Breast epithelium (tissue), 3 donors: ENCODE measurements around the gene CBFA2T3.

Experiments
- POLR2A ChIP-seq: fragments of 450-650 bp; IDR thresholded peaks from one replicate; pipeline ENCODE4 v1.6.1; 2016; ENCODE audit warnings: antibody characterized with exemption, mild to moderate bottlenecking, moderate library complexity
- TF ChIP-seq, protein P1 (sequence below), 3 donors: fragments of 450-650 bp; IDR thresholded peaks; one replicate each; pipeline ENCODE4 v1.5.1; 2016 to 2017; ENCODE audit warnings: antibody characterized with exemption in 3 of 3, mild to moderate bottlenecking in 3 of 3, moderate library complexity in 3 of 3

DNA sequence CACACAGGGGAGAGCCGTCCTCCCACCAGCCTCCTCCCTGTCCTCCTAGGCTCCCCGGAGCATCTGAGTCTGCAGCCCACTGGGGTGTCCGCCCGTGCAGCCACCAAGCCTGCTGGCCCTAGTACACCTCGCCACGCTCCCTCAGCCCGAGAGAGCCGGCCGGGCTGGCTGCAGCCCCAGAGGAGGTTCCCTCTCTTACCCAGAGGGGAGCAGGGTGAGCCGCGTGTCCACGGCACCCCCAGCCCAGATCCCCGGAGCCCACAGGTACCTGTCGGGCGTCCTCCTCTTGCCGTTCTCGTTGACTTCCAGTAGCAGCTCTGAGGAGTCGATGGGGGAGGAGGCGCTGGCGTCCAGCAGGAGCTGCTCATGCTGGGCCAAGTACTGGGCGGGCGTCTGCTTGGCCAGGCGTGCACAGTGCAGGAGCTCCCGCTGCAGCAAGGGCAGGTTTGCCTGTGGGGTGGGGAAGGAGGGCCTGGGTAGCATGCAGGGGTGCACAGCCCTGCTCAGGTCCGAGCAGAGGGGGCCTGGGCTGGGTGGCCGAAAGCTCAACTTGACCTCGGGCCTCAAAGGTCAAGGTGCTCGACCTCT is 91.2 kb downstream of the CBFA2T3 start:
- TF ChIP-seq, protein P1, sequence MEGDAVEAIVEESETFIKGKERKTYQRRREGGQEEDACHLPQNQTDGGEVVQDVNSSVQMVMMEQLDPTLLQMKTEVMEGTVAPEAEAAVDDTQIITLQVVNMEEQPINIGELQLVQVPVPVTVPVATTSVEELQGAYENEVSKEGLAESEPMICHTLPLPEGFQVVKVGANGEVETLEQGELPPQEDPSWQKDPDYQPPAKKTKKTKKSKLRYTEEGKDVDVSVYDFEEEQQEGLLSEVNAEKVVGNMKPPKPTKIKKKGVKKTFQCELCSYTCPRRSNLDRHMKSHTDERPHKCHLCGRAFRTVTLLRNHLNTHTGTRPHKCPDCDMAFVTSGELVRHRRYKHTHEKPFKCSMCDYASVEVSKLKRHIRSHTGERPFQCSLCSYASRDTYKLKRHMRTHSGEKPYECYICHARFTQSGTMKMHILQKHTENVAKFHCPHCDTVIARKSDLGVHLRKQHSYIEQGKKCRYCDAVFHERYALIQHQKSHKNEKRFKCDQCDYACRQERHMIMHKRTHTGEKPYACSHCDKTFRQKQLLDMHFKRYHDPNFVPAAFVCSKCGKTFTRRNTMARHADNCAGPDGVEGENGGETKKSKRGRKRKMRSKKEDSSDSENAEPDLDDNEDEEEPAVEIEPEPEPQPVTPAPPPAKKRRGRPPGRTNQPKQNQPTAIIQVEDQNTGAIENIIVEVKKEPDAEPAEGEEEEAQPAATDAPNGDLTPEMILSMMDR (IDR thresholded peaks at IDR 0.05), result no peak
- TF ChIP-seq POLR2A, result no peak
